NCI-H446 (cell line): ENCODE results near the gene NAV2.
A peak's percentile ranks its signal among the peaks of the same experiment; 100 is the strongest.

Source experiments
- DNase-seq, 2 experiments: peaks; one replicate each; lab custom pipeline; 2025; lab: John Stamatoyannopoulos, UW

Gene NAV2

DNA sequence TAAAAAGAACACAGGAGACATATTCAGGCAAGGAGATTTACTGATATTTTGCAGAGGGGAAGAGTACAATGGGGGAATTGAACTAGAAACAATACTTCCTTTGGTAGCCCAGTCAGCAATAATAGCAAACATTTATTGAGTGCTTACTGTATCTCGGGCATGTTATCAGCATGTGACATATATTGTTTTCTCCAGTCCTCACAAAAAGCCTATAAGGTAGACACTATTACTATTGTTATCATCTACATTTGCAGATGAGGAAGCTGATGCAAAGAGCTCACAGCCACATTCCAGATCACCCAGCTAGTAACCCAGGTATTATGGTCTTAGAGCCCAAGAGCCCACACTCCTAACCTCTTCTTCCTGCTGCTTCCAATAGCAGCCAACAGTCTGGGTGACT lies 27.9 kb downstream of the NAV2 start:
- no peak for DNase-seq

DNA sequence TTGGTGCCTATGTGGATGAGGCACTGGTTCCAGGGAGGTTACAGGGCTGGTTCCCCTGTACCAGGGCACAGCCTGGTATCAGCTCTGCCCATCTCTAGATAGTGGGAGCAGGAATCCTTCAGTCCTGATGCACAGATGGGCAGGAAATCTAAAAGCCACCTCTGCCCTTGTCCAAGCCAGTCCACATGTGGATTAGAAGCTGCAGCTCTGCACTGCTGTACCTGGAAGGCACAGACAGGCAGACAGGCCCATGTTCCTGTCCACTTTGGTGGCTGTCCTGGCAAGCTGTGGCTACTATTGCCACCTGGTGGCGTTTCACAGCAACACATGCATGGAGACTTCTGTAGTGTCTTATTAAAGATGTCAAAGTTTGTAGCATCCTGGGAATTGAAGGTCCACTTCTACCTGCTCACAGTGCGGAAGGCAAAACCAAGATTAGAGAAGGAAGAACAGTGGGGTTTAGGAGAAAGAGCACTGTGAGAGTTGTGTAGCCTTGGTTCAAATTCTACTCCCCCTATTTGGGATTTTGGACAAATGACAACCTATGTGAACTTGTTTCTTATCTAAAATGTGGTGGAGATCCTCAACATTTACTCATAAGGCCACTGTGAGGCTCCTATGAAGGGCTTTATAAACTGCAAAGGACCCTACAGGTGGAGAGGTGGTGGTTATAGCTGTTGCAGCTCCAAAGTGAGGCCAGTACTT lies 30.1 kb downstream of the NAV2 start:
- DNase-seq = peak; percentile 57 to 81

DNA sequence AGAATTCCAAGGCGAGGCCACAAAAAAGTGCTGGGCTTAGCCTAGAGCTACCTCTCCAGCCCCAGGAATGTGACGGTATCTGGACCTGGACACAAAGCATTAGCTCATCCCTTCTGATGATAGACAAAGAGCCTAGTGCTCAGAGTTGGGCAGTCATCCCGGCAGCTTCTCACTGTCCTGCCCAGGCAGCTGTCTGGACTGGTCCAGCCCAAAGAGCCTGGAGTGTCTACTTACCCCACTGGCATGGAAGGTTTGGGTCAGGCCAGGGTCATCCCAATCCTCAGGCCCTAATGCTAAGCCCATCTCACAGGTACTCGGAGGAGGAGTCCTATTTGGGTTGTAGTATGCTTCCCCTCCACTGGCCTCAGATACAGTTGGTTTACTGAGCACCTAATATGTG lies 31.0 kb downstream of the NAV2 start:
- no peak for DNase-seq

DNA sequence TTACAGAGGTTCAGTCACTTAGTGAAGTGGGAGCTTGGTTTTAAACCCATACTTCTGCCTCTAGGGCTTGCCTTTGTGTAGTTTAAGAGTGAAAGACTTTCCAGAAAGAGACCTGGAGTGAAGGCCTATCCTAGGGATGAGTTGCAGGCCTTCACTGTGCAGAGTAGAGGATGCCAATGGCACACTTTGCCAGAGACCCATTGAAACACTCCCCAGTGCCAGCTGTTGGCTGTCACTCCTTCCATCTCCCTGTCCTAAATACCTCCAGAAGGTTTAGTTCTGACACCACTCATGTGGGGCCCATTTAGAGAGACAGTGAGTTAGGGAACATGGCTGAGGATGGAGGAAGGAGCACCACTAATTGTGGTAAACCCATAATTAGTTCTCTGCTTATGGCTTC lies 31.5 kb downstream of the NAV2 start:
- DNase-seq = no peak

DNA sequence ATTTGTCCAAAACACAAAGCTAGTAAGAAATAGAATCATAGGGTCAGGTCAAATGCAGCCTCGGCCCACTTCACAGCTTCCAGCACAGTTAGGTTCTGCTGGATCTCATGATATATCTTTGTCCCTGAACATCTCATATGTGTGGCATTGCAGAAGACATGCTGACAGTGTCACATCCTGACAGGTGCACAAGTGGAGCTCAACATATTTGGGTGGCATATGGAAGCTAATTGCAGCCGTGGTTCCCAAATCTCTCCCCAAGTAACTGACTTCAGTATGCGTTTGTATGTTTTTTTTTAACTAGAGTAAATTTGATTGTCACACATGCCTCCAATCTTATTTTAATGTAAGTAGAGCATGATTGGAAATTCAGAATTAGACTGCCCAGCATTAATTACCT lies 33.4 kb downstream of the NAV2 start:
- no peak for DNase-seq

DNA sequence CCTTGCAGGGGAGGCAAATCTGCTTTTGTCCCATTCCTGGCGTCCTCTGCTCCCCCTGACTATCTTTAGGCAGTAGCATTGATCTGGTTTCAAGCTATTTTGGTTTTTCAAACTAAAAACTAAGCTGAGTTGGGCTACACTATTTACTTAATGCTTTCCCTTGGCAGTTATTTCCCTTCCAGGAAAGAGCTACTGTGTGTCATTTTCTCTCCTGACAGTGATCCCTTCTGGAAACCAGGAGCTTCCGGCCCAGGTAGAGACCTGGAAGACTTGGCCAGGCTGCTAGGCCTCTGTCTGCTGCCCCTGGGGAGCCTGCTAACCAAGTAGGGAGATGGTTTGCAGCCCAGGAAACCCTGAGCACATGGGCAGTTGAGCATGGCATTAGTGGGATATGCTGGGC lies 35.0 kb downstream of the NAV2 start:
- no peak for DNase-seq

DNA sequence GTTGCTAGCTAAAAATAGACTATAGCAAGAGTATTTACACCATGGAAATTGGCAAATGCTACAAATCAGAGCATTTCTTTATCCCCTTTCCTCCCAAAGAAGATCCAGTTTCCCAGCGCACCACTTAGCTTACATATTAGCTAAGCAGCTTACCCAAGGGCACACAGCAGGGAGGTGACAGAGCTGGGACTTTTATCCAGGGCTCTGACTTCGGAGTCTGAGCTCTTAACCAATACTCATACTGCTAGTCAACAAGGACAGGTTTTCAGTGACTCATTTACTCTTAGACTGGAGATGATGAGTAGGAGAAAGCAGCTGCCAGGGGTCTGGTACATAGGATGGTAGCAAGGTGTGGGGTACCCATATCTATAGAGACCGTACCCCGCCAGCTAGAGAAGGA lies 38.4 kb downstream of the NAV2 start:
- DNase-seq = no peak

DNA sequence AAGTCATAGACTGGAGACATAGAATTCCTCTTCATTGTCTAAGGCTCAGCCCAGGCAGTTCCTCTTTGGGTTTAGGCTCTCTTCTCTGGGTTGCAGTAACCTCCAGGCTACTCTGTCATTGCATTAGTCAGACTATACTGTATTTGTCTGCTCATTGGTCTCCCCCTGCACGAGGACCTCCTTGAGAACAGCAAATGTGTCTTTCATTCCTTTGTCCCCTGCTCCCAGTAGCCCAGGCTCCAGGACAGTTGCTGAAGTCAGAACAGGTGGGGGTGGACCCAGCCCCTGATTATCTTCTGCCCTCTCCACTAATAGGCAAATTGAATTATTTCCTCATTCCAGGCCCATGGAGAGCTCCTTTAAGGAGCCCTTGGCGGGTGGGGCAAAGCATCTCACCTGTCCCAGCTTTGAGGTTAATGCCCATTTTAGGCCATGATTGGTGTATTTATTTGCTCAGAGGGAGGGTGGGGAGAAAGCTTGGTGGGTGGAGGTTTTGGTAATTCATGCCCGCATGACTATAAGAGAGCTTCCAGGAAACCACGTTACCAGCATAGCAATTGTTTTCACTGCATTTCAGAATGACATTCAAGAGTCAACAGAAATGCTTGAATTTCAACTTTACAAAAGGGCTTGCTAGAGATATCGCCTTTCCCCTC lies 40.9 kb downstream of the NAV2 start:
- DNase-seq = no peak

DNA sequence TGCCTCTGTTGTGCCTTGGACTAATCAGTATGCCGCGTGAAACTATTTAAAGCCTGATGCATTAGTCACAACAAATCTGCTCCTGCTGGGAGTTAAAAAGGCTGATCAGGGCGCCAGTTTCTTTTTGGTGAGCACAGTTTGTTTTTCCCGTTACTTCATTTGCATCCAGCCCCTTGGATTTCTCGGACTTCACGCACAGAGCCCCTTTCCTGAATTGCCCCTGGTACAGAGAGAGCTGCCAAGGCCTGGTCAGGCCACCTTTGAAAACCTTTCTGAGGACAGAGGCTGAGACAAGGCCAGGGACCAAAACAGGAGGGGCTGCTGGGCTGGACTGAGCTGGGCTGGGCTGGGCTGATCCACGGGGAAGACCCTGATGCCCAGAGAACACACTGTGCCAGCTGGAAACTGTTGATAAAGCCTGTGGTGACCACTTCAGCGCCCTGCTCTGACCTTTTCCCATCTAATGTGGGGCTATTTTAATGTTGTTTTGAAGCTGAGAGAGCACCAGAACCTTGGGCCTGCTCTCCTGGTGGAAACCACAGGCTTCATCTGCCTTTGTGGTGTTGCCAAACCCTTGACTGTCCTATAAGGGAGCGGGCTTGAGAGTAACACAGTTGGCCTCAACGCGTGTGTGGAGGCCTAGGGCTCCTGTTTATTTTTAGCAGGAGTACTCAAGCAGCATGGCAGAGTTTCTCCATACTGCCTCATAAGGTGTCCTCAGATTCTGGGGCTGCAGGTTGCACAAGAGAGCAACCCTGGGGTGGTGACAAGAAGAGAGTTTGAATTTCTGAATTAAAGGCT lies 44.2 kb downstream of the NAV2 start:
- no peak for DNase-seq

DNA sequence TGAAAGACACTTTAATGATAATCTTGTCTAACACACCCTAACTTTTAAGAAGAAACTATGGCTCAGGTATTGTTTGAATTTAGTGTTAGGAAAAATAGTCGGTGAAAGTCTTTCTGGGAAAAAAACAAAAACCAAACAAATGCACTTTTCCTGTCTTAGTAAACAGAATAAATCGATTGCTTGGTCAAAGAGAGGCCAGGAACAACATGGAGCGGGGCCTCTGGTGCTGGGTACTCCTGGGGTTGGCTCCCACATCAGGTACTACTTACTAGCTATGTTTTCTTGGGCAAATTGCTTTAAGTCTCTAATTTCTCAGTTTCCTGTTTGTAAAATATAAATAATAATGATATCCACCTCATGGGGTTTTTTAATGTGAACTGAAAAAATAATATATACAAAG lies 46.8 kb downstream of the NAV2 start:
- DNase-seq = no peak

DNA sequence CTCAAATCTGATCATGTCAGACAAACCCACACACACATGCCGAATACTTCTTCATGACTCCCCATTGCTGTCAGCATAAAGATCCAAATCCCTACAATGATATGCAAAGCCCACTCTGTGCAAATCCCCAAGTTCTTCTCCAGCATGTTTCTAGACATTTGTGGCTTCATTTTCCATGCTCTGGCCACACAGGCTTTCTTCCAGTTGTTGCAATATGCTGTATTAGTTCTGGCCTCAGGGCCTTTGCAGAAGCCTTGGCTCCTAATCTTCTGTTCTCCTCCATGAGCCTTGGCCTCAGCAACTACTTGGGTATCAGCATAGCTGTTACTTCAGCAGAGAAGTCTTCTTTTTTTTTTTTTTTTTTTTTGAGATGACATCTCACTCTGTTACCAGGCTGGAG lies 49.6 kb downstream of the NAV2 start:
- DNase-seq = no peak

DNA sequence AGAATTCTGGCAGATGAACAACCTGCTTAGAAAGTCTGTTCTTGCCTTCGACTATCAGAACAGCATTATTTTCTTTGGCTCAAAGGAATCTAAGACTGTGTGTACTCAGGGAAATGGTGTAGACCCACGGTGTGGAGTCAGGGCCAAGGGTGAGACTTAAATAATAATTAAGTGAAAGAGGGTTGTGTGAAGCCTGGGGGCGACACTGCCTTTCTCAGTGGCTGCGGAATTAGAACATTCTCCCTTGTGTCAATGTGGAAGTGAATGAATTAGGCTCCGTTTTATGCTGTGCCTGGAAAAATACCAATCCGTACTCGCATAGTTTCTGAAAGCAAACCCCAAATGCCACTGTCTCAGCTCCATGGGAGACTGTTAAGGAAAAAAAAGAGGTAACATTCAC lies 50.7 kb downstream of the NAV2 start:
- DNase-seq = no peak

DNA sequence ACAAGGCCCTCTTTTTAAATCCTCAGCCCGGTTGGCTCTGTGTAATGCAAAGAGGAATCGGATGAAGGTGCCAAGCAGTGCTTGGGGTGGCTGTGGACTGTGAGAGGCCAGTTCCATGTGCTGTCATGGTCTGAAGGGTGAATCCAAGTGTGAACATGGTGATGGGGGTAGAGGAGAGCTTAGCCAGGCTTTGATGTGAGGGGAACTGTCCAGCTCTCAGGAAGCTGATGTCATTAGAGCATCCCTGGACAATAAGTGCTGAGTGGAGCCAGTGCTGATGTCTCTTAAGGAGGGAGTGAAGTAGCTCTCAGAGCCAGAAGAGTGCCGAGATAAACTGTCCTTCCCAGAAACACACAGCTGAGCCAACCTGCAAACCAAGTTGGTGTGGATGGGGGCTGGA lies 53.6 kb downstream of the NAV2 start:
- no peak for DNase-seq

DNA sequence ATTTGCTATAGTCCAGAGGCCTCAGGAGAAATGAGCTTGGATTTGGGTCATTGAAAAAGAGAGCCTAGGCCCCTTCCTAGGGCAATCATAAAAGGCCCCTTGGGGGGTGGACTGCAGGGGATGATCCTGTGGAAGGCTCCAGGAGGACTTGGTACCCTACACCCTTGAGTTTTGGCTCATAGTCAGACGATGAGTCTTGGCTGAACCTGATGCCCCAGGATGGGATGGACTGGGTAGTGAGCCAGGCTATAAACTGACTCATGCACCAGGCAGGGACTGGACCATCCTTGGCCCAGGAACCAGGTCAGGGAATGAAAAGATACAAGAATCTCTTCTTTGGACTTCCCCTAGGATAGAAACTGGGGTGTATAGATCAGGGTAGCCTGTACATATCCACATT lies 54.2 kb downstream of the NAV2 start:
- no peak for DNase-seq

DNA sequence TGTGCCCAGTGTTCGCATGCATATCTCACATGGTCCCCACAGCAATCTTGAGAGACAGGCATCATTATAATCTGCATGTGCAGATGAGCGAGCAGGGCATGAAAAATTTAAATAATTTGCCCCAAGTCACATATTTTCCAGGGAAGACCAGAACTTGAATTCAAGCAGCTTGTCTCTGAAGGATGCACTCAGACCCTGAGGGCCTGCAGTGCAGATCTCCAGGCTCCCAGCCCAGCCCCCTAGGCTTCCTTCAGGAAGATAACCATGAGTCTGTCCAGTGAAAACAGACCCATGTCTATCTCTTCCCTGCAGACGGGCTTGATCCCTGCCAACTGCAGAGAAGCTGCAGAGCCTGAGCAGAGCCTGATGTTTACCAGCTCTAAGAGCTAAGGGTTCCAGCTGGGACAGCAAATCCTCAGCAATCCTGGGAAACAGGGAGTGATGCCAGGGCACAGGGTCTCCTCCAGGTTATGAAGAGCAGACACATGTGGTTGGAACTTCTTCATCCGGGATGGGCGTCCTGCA lies 55.1 kb downstream of the NAV2 start:
- peak in 1 of 2 experiments; percentile 32 for DNase-seq

DNA sequence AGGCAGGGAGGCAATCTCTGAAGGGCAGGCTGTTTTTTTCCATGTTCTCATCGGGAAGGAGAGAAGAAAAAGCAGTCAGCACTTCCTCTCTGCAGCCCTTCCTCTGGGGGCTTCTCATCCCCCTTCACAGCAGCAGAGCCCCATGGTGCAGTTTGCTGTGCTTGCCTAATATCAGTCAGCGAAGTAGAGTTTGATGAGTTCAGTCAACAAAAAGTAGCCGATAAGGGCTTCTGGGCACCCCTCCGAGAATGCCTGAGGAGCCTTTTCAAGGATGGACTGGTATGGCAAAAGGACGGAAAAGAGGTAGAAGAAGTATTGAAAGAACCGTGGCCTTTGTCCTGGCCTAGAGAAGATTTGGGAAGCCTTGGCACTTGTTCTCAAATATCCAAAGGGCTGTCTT lies 55.6 kb downstream of the NAV2 start:
- DNase-seq = no peak

DNA sequence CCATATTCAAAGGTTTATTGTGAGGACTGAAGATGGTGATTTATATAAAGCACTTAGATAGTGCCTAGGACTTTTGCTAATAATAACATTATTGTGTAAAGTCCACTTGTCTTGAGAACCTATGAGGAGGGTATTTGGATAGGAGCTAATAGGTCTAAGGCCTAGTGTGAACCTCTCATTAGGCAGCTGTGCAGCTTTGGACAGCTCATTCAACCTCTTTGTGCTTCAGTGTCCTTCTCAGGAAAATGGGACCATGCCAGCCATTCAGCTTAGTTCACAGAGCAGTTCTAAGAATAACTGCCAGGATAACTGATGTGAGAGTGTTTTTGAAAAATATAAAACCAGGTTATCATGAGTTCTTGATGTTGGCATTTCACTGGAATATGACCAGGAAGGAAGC lies 56.2 kb downstream of the NAV2 start:
- DNase-seq = no peak

DNA sequence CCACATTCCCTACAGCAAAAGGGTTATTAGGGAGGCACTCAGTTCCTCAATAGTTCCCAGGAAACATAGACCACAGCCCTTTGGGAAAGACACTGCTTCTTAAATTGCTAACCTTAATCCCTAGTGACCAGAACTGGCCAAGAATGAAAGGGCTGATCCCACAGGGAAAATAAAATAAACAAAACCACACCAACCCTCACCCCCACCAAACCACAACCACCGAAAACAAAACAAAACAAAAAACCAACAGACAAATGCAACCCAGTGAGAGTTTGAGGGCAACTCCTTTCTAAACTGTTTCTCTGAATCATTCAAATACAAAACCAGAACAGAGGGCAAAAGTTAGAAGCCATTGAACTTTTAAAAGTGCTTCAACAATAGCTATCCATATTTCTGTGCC lies 57.2 kb downstream of the NAV2 start:
- DNase-seq = no peak

DNA sequence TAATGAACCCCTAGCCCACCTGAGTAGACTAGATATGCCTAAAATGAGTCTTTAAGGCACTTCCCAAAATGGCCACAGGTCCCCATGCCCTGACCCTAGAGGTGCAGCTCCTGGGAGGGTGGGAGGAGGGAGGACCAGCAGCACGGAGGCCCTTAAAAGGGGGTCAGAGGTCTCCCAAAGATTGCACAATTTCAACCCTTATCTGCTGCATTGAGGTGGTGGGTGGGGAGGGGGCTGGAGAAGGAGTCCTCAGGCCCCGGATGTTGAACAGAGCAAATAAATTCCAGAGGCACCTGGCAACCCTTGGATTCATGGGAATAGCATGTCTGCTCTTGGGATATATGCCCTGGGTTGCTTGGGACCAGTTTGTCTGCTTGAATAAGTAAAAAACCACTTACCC lies 57.6 kb downstream of the NAV2 start:
- no peak for DNase-seq

DNA sequence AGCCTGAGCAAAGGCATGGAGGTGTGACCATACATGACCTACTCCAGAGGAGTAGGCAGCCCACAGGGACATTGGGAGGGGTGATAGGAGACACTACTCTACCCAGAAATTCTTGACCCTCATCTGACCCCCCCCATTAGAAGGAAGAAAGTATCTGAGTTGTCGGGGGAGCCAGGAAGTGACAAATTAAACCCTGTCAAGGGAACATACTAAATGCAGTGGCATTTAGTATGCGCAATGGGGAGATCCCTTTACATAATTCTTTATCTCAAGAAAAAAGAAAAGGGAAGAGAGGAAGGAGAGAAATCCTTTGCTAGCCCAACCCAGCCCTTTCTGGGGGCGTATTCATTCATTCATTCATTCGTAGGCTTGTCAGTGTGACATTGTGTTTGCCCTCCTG lies 58.8 kb downstream of the NAV2 start:
- DNase-seq = no peak

DNA sequence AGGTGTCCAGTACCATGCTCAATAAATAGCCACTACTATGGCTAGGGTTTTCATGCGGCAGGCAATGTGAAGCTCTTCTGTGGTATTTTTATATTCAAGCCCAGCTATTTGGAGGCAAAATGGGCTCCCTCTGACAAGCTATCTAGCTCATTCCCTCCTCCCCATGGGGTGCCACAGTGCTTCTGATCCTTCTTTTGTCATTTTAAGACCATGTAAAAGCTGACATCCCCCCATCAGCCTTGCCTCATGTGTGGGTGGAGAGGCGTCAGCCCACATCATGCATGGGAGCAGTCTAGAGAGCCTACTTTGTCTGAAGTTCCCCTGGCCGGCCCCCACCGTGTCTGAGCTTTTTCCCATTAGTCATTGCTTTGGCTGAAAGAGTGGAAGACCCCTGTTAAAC lies 59.8 kb downstream of the NAV2 start:
- DNase-seq = no peak

DNA sequence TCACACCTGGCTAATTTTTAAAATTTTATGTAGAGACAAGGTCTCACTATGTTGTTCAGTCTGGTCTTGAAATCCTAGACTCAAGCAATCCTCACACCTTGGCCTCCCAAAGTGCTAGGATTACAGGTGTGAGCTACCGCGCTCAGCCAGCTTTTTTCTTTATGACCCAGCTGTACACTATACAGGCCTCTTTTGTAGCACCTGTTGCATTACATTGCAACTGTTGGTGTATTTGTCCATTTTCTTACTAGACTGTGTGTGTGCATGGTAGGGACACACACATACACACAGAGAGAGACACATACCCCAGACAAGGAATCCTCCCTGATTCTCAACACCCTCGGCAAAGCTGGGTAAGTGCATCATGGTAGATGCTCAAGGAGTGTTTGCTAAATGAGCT lies 61.7 kb downstream of the NAV2 start:
- no peak for DNase-seq
